HUES48 (cell line): ENCODE results near the gene B4GALNT1.
A peak's percentile ranks its signal among the peaks of the same experiment; 100 is the strongest.

Experiments used
- H3K27ac ChIP-seq: one replicate; pipeline ENCODE4 v1.7.0; 2013; ENCODE audit warnings: low read depth, low read length, inconsistent platforms
- H3K27me3 ChIP-seq: 2 replicates; pipeline ENCODE4 v1.6.1; 2013; ENCODE audit warnings: mild to moderate bottlenecking, low read length; ENCODE audit not compliant: control insufficient read depth, insufficient read depth
- H3K36me3 ChIP-seq: 2 replicates; pipeline ENCODE4 v1.6.1; 2013; ENCODE audit warnings: low read length; ENCODE audit not compliant: control insufficient read depth, insufficient read depth
- H3K4me1 ChIP-seq: 2 replicates; pipeline ENCODE4 v1.6.1; 2013; ENCODE audit warnings: mild to moderate bottlenecking, low read length; ENCODE audit not compliant: control insufficient read depth, insufficient read depth
- H3K4me3 ChIP-seq: 2 replicates; pipeline ENCODE4 v1.5.1; 2013; ENCODE audit warnings: mild to moderate bottlenecking, low read depth, low read length
- H3K9ac ChIP-seq: 2 replicates; pipeline ENCODE4 v1.6.1; 2013; ENCODE audit warnings: mild to moderate bottlenecking, low read depth, low read length, moderate library complexity
- H3K9me3 ChIP-seq: 2 replicates; pipeline ENCODE4 v1.6.1; 2013; ENCODE audit warnings: low read length; ENCODE audit not compliant: control insufficient read depth, insufficient read depth

B4GALNT1 gene

GRCh38 chr12:57605811-57606311 lies 27.1 kb downstream of the B4GALNT1 start:
- Histone ChIP-seq H3K4me1 (peaks cover 31% of the 10 kb centered on the region), H3K27me3 (peaks cover 6% of the 10 kb centered on the region)

GRCh38 chr12:57604992-57605810 lies 27.8 kb downstream of the B4GALNT1 start:
- Histone ChIP-seq H3K27ac (no peak overlapping the region), H3K9me3 (no peaks in the 10 kb centered on the region), H3K4me1 (peaks cover 31% of the 10 kb centered on the region), H3K9ac (0 out of 2 replicates have a peak overlapping the region, but pooled peaks have one; percentile 21), H3K27me3 (no peaks in the 10 kb centered on the region; the same call in 1 of the 2 replicates), H3K36me3 (peaks cover 46% of the 10 kb centered on the region), H3K4me3 (peak overlapping the region; percentile 92)

More at GRCh38 chr12:57605811-57606311, 27.1 kb downstream of the B4GALNT1 start:
- Histone ChIP-seq H3K4me3 (peak overlapping the region; percentile 92; the same call in 1 of the 2 replicates), H3K36me3 (peaks cover 40% of the 10 kb centered on the region), H3K9me3 (no peaks in the 10 kb centered on the region), H3K27ac (no peak overlapping the region), H3K9ac (no peak overlapping the region)

- H3K36me3 ChIP-seq = peaks cover 53% of the 10 kb centered on the region
- H3K9me3 ChIP-seq = no peaks in the 10 kb centered on the region
- H3K9ac ChIP-seq = peak within 1 kb of the TSS; percentile 81
- H3K4me3 ChIP-seq = peak within 1 kb of the TSS; percentile 92
- peaks cover 31% of the 10 kb centered on the region for H3K4me1 ChIP-seq
- peak within 1 kb of the TSS; percentile 68 for H3K27ac ChIP-seq
- H3K27me3 ChIP-seq = no peaks in the 10 kb centered on the region
Measured at GRCh38 chr12:57604454-57604991, 28.5 kb downstream of the B4GALNT1 start, which contains the start of gene DTX3. Gene DTX3, plus strand, starts transcription at chr12:57604824. Its CDS starts 1,694 bp downstream, at chr12:57606518.

- H3K27ac ChIP-seq = peak overlapping the region; percentile 68
- H3K4me1 ChIP-seq = peaks cover 25% of the 10 kb centered on the region
- H3K27me3 ChIP-seq = no peaks in the 10 kb centered on the region
- H3K9ac ChIP-seq = peak overlapping the region; percentile 81
- H3K9me3 ChIP-seq = no peaks in the 10 kb centered on the region
- H3K4me3 ChIP-seq = peak overlapping the region; percentile 92
- H3K36me3 ChIP-seq = peaks cover 58% of the 10 kb centered on the region
Measured at GRCh38 chr12:57603815-57604453, 29.1 kb downstream of the B4GALNT1 start.

DNA sequence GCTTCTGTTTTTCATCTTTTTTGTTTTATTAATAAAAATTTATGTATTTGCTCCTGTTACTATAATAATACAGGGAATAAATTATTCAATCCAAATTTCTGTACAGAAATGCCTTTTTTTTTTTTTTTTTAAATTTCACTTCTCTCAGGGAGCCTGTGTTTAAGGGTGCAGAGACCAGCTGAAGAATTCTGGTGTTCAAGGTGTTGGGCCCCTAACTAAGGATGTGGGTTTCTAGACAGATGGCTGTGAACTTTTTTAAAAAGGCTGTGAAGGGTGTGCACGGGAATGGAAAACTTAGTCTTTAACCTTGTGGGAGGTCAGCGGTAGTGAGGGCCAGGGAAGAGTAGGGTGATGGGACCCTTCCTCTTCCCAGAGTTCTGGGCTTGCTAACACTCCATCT lies 29.7 kb downstream of the B4GALNT1 start:
- Histone ChIP-seq H3K4me3 (peak overlapping the region; percentile 92), H3K27ac (peak overlapping the region; percentile 68), H3K9ac (0 out of 2 replicates have a peak overlapping the region, but pooled peaks have one; percentile 31), H3K9me3 (no peaks in the 10 kb centered on the region), H3K27me3 (no peaks in the 10 kb centered on the region), H3K4me1 (peaks cover 20% of the 10 kb centered on the region), H3K36me3 (peaks cover 60% of the 10 kb centered on the region)

- Histone ChIP-seq H3K36me3 (peaks cover 58% of the 10 kb centered on the region), H3K4me1 (peaks cover 20% of the 10 kb centered on the region), H3K9ac (no peak overlapping the region), H3K27me3 (no peaks in the 10 kb centered on the region), H3K27ac (no peak overlapping the region), H3K9me3 (no peaks in the 10 kb centered on the region), H3K4me3 (no peak overlapping the region)
Measured at GRCh38 chr12:57602544-57602943, 30.5 kb downstream of the B4GALNT1 start.

GRCh38 chr12:57600395-57600794 lies 32.6 kb downstream of the B4GALNT1 start:
- H3K36me3 ChIP-seq = peaks cover 64% of the 10 kb centered on the region
- H3K4me3 ChIP-seq = no peak overlapping the region
- H3K27ac ChIP-seq = no peak overlapping the region
- peaks cover 14% of the 10 kb centered on the region for H3K4me1 ChIP-seq
- no peaks in the 10 kb centered on the region for H3K9me3 ChIP-seq
- H3K9ac ChIP-seq = no peak overlapping the region
- H3K27me3 ChIP-seq = no peaks in the 10 kb centered on the region

GRCh38 chr12:57593187-57593586 lies 39.8 kb downstream of the B4GALNT1 start:
- Histone ChIP-seq H3K4me3 (no peak overlapping the region), H3K36me3 (peaks cover 26% of the 10 kb centered on the region), H3K27ac (no peak overlapping the region), H3K9ac (no peak overlapping the region), H3K27me3 (no peaks in the 10 kb centered on the region; the same call in 1 of the 2 replicates), H3K4me1 (peaks cover 12% of the 10 kb centered on the region), H3K9me3 (no peaks in the 10 kb centered on the region)

GRCh38 chr12:57592551-57593165 lies 40.3 kb downstream of the B4GALNT1 start:
- Histone ChIP-seq H3K9ac (no peak overlapping the region), H3K27me3 (peaks cover 2% of the 10 kb centered on the region; the same call in 1 of the 2 replicates), H3K4me3 (0 out of 2 replicates have a peak overlapping the region, but pooled peaks have one; percentile 96), H3K36me3 (peaks cover 23% of the 10 kb centered on the region), H3K9me3 (no peaks in the 10 kb centered on the region), H3K27ac (no peak overlapping the region), H3K4me1 (peaks cover 12% of the 10 kb centered on the region)

GRCh38 chr12:57591782-57592325 lies 41.1 kb downstream of the B4GALNT1 start:
- H3K4me3 ChIP-seq = peak overlapping the region; percentile 96
- no peak overlapping the region for H3K27ac ChIP-seq
- peaks cover 15% of the 10 kb centered on the region for H3K36me3 ChIP-seq
- peaks cover 2% of the 10 kb centered on the region; the same call in 1 of the 2 replicates for H3K27me3 ChIP-seq
- H3K9ac ChIP-seq = no peak overlapping the region
- H3K9me3 ChIP-seq = no peaks in the 10 kb centered on the region
- peaks cover 12% of the 10 kb centered on the region for H3K4me1 ChIP-seq
